ENCODE results near the gene TMPRSS2. TPM values are rescaled to one million over a fixed set of nuclear protein-coding genes. Genes with fewer than 3 reads are reported as not detected.

TMPRSS2 gene
- total RNA-seq, 4 donors from 2014 or later, result 14.2 to 47.3 (median 15.6) TPM

GRCh38 chr21:41480086-41480690 is 27.8 kb downstream of the TMPRSS2 start:
- no peak for TF ChIP-seq CTCF (IDR thresholded peaks at IDR 0.05)
- TF ChIP-seq POLR2A (IDR thresholded peaks at IDR 0.05), result no peak
- no peaks in the 10 kb centered on the region for H3K9me3 ChIP-seq
- no peak overlapping the region for H3K27ac ChIP-seq
- H3K4me1 ChIP-seq, result peaks cover 13 to 37% of the 10 kb centered on the region in 2 donors
- DNase-seq, result no peak
- H3K27me3 ChIP-seq, result no peaks in the 10 kb centered on the region
- WGBS, 2 donors, result 86 to 91% methylated on average over 17 of the region's 17 CpGs
- no peak overlapping the region for H3K4me3 ChIP-seq (replicated peaks in 1 of 3)
- peaks cover 0 to 17% of the 10 kb centered on the region in 2 donors for H3K36me3 ChIP-seq
- intact Hi-C loops (cut with DNase I), result loop anchor here (10.0 kb wide), 1 partner anchor 115 kb away; no protein-coding TSS in a partner anchor

GRCh38 chr21:41479686-41480085 is 28.3 kb downstream of the TMPRSS2 start:
- peaks cover 12 to 32% of the 10 kb centered on the region in 2 donors for H3K4me1 ChIP-seq
- no peak for DNase-seq
- H3K27me3 ChIP-seq, result no peaks in the 10 kb centered on the region
- H3K9me3 ChIP-seq, result no peaks in the 10 kb centered on the region
- H3K36me3 ChIP-seq, result peaks cover 0 to 17% of the 10 kb centered on the region in 2 donors
- no peak overlapping the region for H3K4me3 ChIP-seq (replicated peaks in 1 of 3)
- H3K27ac ChIP-seq, result no peak overlapping the region
- intact Hi-C loops (cut with DNase I), result loop anchor here (10.0 kb wide), 1 partner anchor 115 kb away; no protein-coding TSS in a partner anchor
- TF ChIP-seq CTCF (IDR thresholded peaks at IDR 0.05) (no peak), POLR2A (IDR thresholded peaks at IDR 0.05) (no peak)
- 69 to 82% methylated on average over 8 of the region's 8 CpGs for WGBS, 2 donors

GRCh38 chr21:41478319-41479177 is 29.4 kb downstream of the TMPRSS2 start:
- no peaks in the 10 kb centered on the region for H3K27me3 ChIP-seq
- intact Hi-C loops (cut with DNase I), result no loop called here
- H3K36me3 ChIP-seq, result peaks cover 0 to 17% of the 10 kb centered on the region in 2 donors
- TF ChIP-seq POLR2A (IDR thresholded peaks at IDR 0.05) (no peak), CTCF (IDR thresholded peaks at IDR 0.05) (no peak)
- 77 to 83% methylated on average over 11 of the region's 11 CpGs for WGBS, 2 donors
- H3K9me3 ChIP-seq, result no peaks in the 10 kb centered on the region
- DNase-seq, result peak in 1 of 2 donors; percentile 35
- H3K4me1 ChIP-seq, result peaks cover 12 to 30% of the 10 kb centered on the region in 2 donors
- no peak overlapping the region for H3K4me3 ChIP-seq (replicated peaks in 1 of 3)
- H3K27ac ChIP-seq, result peak overlapping the region in 2 of 3 donors; percentile 37 to 49

GRCh38 chr21:41477641-41478318 is 30.2 kb downstream of the TMPRSS2 start:
- TF ChIP-seq CTCF (IDR thresholded peaks at IDR 0.05) (no peak), POLR2A (IDR thresholded peaks at IDR 0.05) (no peak)
- H3K36me3 ChIP-seq, result peaks cover 0 to 17% of the 10 kb centered on the region in 2 donors
- peak; percentile 58 to 60 for DNase-seq
- H3K27ac ChIP-seq, result peak overlapping the region in 2 of 3 donors; percentile 37 to 49
- H3K27me3 ChIP-seq, result no peaks in the 10 kb centered on the region
- no peaks in the 10 kb centered on the region for H3K9me3 ChIP-seq
- peaks cover 12 to 29% of the 10 kb centered on the region in 2 donors for H3K4me1 ChIP-seq
- H3K4me3 ChIP-seq (replicated peaks in 1 of 3), result no peak overlapping the region
- intact Hi-C loops (cut with DNase I), result no loop called here
- 9 to 19% methylated on average over 11 to 14 of the region's 15 CpGs for WGBS, 2 donors

Data from thyroid gland (tissue), 4 donors.